Nephron progenitor cell (in vitro differentiated cells): ENCODE data around the gene SYNE2.

Source experiments
- DNase-seq: peaks from one replicate; pipeline ENCODE4 v3.0.0; 2021
- H3K27ac Mint-ChIP-seq: 2 replicates; pipeline ENCODE4 v1.8.0; 2021; ENCODE audit warnings: mild to moderate bottlenecking, moderate library complexity, mixed read lengths
- H3K27me3 Mint-ChIP-seq: 2 replicates; pipeline ENCODE4 v1.8.0; 2021; ENCODE audit warnings: mild to moderate bottlenecking, low read depth, mixed read lengths; ENCODE audit not compliant: poor library complexity
- H3K36me3 Mint-ChIP-seq: 2 replicates; pipeline ENCODE4 v1.8.0; 2021; ENCODE audit warnings: low read depth, mixed read lengths
- H3K4me1 Mint-ChIP-seq: 2 replicates; pipeline ENCODE4 v1.8.0; 2021; ENCODE audit warnings: mixed read lengths
- H3K4me3 Mint-ChIP-seq: 2 replicates; pipeline ENCODE4 v1.8.0; 2021; ENCODE audit warnings: mild to moderate bottlenecking, moderate library complexity, mixed read lengths
- H3K9me3 Mint-ChIP-seq: 2 replicates; pipeline ENCODE4 v1.8.0; 2021; ENCODE audit warnings: mild to moderate bottlenecking, moderate library complexity, mixed read lengths
- CTCF ChIP-seq: fragments of 200-600 bp; sonication (generic); IDR thresholded peaks from 2 replicates; pipeline ENCODE4 v1.5.0; 2021; ENCODE audit warnings: antibody characterized with exemption

The SYNE2 gene

GRCh38 chr14:63874223-63874622 lies 21.4 kb downstream of the SYNE2 start:
- peak overlapping the region; percentile 8 for H3K27ac Mint-ChIP-seq
- H3K9me3 Mint-ChIP-seq, result no peaks in the 10 kb centered on the region
- H3K36me3 Mint-ChIP-seq, result peaks cover 19% of the 10 kb centered on the region
- peaks cover 24% of the 10 kb centered on the region for H3K4me1 Mint-ChIP-seq
- no peaks in the 10 kb centered on the region for H3K27me3 Mint-ChIP-seq
- H3K4me3 Mint-ChIP-seq, result no peak overlapping the region
- TF ChIP-seq CTCF, result no peak
- no peak for DNase-seq

DNA sequence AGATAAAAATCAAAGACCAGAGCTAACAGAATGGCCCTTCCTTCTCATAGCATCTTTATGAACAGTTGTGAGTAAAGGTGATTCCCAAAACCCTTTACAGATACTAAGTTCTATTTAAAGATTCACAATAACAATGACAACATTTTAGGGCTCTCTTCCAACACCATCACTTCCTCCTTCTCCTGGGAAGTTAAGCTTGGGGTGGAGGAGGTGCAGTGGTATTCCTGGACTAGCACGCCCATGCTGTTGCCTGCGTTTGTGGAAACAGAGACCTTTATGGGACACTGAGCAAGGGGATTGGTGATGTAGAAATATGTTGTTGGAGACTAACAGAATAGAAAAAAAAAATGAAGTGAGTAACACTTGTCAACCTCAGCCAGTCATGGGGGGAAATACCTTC lies 22.5 kb downstream of the SYNE2 start:
- Mint-ChIP-seq H3K4me3 (no peak overlapping the region), H3K27me3 (no peaks in the 10 kb centered on the region), H3K9me3 (no peaks in the 10 kb centered on the region), H3K4me1 (peaks cover 28% of the 10 kb centered on the region), H3K36me3 (peaks cover 19% of the 10 kb centered on the region), H3K27ac (no peak overlapping the region)
- TF ChIP-seq CTCF, result no peak
- no peak for DNase-seq

DNA sequence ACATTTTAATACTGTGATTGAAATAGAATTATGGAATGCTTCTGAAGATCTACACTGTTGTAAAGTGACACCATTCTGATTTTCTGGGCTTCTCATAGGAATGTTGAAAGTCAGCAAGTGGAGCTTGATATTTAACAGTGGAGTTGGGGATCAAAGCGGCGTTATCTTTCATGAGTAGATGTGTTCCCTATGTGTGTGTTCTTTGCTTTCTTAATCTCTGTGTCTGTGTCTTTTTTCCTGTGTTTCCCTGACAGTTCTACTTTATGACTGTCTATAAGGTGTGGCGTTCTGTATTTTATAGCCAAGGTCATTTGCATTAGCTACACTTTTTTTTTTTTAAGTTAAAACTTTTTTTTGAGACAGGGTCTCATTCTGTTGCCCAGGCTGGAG lies 24.7 kb downstream of the SYNE2 start:
- no peak for TF ChIP-seq CTCF
- Mint-ChIP-seq H3K27ac (peak overlapping the region; percentile 21), H3K4me1 (peaks cover 28% of the 10 kb centered on the region), H3K9me3 (no peaks in the 10 kb centered on the region), H3K4me3 (no peak overlapping the region), H3K36me3 (peaks cover 24% of the 10 kb centered on the region), H3K27me3 (no peaks in the 10 kb centered on the region)
- DNase-seq, result no peak

DNA sequence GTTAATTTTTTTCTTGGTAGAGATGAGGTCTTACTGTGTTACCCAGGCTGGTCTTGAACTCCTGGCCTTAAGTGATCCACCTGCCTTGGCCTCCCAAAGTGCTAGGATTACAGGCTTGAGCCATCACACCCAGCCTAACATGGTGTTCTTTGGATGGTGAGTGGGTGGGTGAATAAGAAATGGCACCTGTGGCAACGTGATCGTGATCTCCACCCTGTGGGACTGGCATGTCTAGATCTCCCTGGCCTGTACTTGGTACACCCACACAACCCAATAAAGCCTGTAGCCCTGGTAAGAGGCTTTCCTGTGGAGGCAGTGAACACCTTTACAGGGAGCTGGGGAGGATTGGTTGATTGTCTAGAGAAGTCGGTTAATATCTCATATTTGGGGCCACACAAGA lies 25.2 kb downstream of the SYNE2 start:
- Mint-ChIP-seq H3K4me1 (peaks cover 28% of the 10 kb centered on the region), H3K9me3 (no peaks in the 10 kb centered on the region), H3K4me3 (no peak overlapping the region), H3K27ac (peak overlapping the region; percentile 29), H3K27me3 (no peaks in the 10 kb centered on the region), H3K36me3 (peaks cover 20% of the 10 kb centered on the region)
- DNase-seq, result no peak
- no peak for TF ChIP-seq CTCF

GRCh38 chr14:63878792-63879191 lies 26.0 kb downstream of the SYNE2 start:
- Mint-ChIP-seq H3K27me3 (no peaks in the 10 kb centered on the region), H3K4me1 (peaks cover 25% of the 10 kb centered on the region), H3K36me3 (peaks cover 19% of the 10 kb centered on the region), H3K4me3 (no peak overlapping the region), H3K27ac (peak overlapping the region; percentile 30), H3K9me3 (no peaks in the 10 kb centered on the region)
- no peak for DNase-seq
- no peak for TF ChIP-seq CTCF

DNA sequence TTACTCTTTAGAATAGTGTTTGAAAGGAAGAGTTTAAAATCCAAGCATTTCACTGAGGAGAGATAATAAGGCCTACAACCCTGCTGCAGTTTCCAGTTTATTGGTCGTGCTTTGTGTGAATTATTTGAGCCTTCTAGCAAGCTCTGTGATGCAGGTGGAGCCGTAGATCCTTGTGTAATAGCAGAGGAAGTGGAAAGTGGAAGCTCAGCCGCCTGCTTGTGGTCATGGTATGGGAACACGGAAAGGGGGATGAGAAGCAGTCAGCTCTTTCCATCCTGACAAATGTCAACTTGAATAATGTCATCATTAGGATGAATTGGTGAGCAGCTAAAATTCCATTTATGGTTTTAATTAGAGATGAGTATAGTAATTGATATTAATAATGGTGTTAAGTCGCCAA lies 29.1 kb downstream of the SYNE2 start:
- Mint-ChIP-seq H3K4me1 (peaks cover 11% of the 10 kb centered on the region), H3K9me3 (no peaks in the 10 kb centered on the region), H3K27ac (no peak overlapping the region), H3K36me3 (peaks cover 11% of the 10 kb centered on the region), H3K4me3 (no peak overlapping the region), H3K27me3 (no peaks in the 10 kb centered on the region)
- no peak for TF ChIP-seq CTCF
- DNase-seq, result no peak
